Ovary (tissue), 9 donors: ENCODE results near the gene TOMM22. TPM values are rescaled to one million over a fixed set of nuclear protein-coding genes. Genes with fewer than 3 reads are reported as not detected.

Experiments
- DNase-seq, 5 donors: peaks; one replicate each; pipeline ENCODE4 v3.0.0-alpha.2; 2019 to 2020
- H3K27ac ChIP-seq, 2 donors: fragments of 200-600 bp; one replicate each; pipeline versions ENCODE4 v1.5.1 to v1.8.0; 2019 to 2022
- H3K27me3 ChIP-seq: fragments of 200-600 bp; one replicate; pipeline ENCODE4 v1.8.0; 2022
- H3K36me3 ChIP-seq: fragments of 200-600 bp; sonication (generic); one replicate; pipeline ENCODE4 v1.5.1; 2019
- H3K4me1 ChIP-seq: one replicate; pipeline ENCODE4 v1.8.1; 2013; ENCODE audit warnings: mild to moderate bottlenecking, moderate library complexity; ENCODE audit not compliant: insufficient read depth
- H3K4me3 ChIP-seq: fragments of 200-600 bp; sonication (generic); one replicate; pipeline ENCODE4 v1.5.1; 2017
- H3K9me3 ChIP-seq, 2 donors: fragments of 200-600 bp in 1 of 2; sonication (generic) in 1 of 2; one replicate each; pipeline versions ENCODE4 v1.5.1 to v1.8.1; 2013 to 2019; ENCODE audit warnings: mild to moderate bottlenecking in 1 of 2, moderate library complexity in 1 of 2
- CTCF ChIP-seq, 3 donors: fragments of 450-650 bp in 2 of 3; fragments of 200-600 bp in 1 of 3; IDR thresholded peaks; one replicate each; pipeline versions ENCODE4 v1.5.1 to v1.8.0; 2016 to 2022; ENCODE audit warnings: antibody characterized with exemption in 3 of 3, mild to moderate bottlenecking in 1 of 3
- EP300 ChIP-seq: sonication (generic); formaldehyde crosslinking; IDR thresholded peaks from one replicate; pipeline ENCODE4 v1.6.1; 2017; ENCODE audit warnings: antibody characterized with exemption
- POLR2A ChIP-seq: fragments of 450-650 bp; IDR thresholded peaks from one replicate; pipeline ENCODE4 v1.6.1; 2017; ENCODE audit warnings: antibody characterized with exemption, mild to moderate bottlenecking, moderate library complexity
- WGBS, 3 donors: extraction: QIAGEN DNeasy Blood & Tissue Kit in 1 of 3; methylation state at CpG; one replicate each; pipeline versions ENCODE4 v1.1.5 to v1.1.7; 2013 to 2017; 5-methylcytosine and 5-hydroxymethylcytosine counted together
- intact Hi-C, 4 donors: fragments of 100-400 bp; cut with DNase I; formaldehyde crosslinking; loops; one replicate each; pipeline versions ENCODE4 v1.11.0 to v1.15.1; 2022 to 2023
- polyA plus RNA-seq, 2 donors: library from polyadenylated mRNA; stranded (reverse); fragments of 200-250 nt in 1 of 2; fragments of 350-450 nt in 1 of 2; fragmentation: Illumina TruSeq in 1 of 2; extraction: RNeasy Lipid Tissue Mini Kit (QIAGEN cat#74804) in 1 of 2; gene quantifications; one replicate each; pipeline ENCODE4 v1.2.3, GENCODE V29; 2013 to 2014
- total RNA-seq, 7 donors: library from RNA; depleted of rRNA in 2 of 7; stranded (reverse); fragments of >200 nt in 2 of 7; fragmentation: NEBNext Ultra II Directional in 3 of 7; extraction: Animal tissue kit (Norgen Biotek cat#: 25700) in 3 of 7; gene quantifications; one replicate each; pipeline versions ENCODE4 v1.1.0 to v1.2.4, GENCODE V29; 2016 to 2023
- donor health status: DM: no; HTN: no; CAD: no; lungs with moderate emphysema.
- donor health status: DM: no; HTN: no; CAD: no.
- donor health status: Bipolar disorder and iron deficiency.
- donor health status: DM: yes; HTN: yes; CAD: no.
- donor health status: DM: no; HTN: no; CAD: no.
- donor health status: DM: yes; HTN: yes; CAD: no.

Gene TOMM22
- total and polyA plus RNA-seq, 9 donors, result 30.0 to 96.3 (median 57.7) TPM

- H3K4me3 ChIP-seq, result no peak overlapping the region
- no peaks in the 10 kb centered on the region for H3K36me3 ChIP-seq
- no peak for DNase-seq
- no peaks in the 10 kb centered on the region for H3K27me3 ChIP-seq
- no peaks in the 10 kb centered on the region for H3K9me3 ChIP-seq
- TF ChIP-seq CTCF (IDR thresholded peaks at IDR 0.05) (no peak), EP300 (no peak), POLR2A (no peak)
- intact Hi-C loops, result no loop called here
- WGBS, 3 donors, result 83 to 84% (median 83%) methylated on average over 7 of the region's 7 CpGs
- H3K4me1 ChIP-seq, result peaks cover 2% of the 10 kb centered on the region
- no peak overlapping the region for H3K27ac ChIP-seq
Observed at GRCh38 chr22:38721551-38721950, 39.8 kb downstream of the TOMM22 start.

DNA sequence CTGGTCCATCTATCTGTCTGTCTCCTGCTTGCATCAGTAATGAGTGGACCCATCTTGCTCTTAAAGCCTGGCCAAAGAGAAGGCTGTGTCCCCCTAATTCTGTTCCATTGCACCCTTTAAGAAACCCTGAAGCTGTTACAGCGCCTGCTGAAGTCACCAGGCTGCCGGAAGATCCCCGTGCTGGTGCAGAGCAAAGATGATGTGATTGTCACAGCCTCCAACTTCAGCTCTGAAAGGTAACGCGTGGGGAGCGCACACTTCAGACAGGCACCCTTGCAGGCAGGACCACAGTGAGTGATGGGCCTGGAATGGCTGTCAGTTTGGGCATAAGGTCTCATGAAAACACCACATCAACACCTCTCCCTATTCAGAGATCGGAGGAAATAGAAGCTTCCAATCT is 42.4 kb downstream of the TOMM22 start:
- Histone ChIP-seq H3K4me1 (no peaks in the 10 kb centered on the region), H3K27me3 (no peaks in the 10 kb centered on the region), H3K4me3 (no peak overlapping the region), H3K9me3 (no peaks in the 10 kb centered on the region), H3K27ac (no peak overlapping the region), H3K36me3 (no peaks in the 10 kb centered on the region)
- TF ChIP-seq EP300 (no peak), POLR2A (no peak), CTCF (IDR thresholded peaks at IDR 0.05) (no peak)
- WGBS, 3 donors, result 96 to 97% (median 96%) methylated on average over 7 of the region's 7 CpGs
- intact Hi-C loops, result no loop called here
- no peak for DNase-seq

DNA sequence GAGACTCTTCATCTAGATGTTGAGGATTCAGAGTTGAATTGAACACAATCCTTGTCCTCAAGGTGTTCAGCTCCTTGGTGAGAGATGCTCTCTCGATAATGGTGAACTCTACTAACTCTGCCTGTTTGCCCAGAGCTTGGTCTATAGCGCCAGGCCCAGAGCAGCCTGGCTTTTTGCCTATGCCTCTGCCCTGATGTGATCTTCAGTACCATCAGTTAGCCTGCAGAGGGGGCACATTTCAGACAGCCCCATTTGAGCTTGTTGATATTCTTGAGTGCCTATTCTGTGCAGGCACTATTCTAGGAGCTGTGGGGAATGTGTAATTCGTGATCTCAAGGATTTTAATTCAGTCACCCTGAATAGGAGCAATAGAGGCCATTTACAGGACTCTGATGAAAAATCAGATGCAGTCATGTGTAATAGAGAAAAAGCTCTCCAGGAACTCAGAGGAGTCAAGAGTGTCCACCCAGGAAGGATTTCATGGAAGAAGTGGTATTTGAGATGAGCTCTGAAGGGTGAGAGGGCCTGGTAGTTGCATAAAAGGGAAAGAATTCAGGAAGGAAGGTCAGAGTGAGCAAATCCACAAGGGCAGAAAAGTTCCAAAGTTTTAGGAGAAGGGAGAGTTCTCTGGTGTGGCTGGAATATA is 43.3 kb downstream of the TOMM22 start:
- WGBS, 3 donors, result 71 to 88% (median 76%) methylated on average over 3 of the region's 3 CpGs
- no peaks in the 10 kb centered on the region for H3K4me1 ChIP-seq

DNA sequence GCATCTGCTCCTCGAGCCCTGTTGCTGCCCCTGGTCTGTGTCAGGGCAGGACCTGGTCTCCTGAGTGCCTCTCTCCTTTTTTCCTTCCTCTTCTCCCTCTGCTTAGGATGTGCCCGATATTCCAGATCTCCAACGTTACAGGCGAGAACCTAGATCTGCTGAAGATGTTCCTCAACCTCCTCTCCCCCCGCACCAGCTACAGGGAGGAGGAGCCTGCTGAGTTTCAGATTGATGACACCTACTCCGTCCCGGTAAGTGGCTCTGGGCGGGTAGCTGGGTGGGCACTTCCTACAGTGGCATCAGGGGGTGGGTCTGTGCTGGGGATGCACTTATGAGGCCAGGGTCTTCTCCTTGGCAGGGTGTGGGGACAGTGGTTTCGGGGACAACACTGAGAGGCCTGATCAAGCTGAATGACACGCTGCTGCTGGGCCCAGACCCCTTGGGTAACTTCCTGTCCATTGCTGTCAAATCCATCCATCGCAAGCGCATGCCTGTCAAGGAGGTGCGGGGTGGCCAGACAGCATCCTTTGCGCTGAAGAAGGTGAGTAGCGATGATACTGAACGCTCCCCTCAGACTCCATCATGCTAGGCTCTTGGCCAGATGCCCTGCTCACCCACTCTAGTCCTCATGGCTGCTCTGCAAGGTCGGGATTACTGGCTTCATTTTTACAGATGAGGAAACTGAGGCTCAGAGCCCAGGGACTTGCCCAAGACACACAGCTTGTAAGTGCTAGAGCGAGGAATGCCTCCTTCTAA is 44.3 kb downstream of the TOMM22 start:
- H3K4me3 ChIP-seq, result no peak overlapping the region
- WGBS, 3 donors, result 92 to 95% (median 92%) methylated on average over 18 of the region's 18 CpGs
- H3K27ac ChIP-seq, result no peak overlapping the region
- intact Hi-C loops, result no loop called here
- no peaks in the 10 kb centered on the region for H3K36me3 ChIP-seq
- H3K9me3 ChIP-seq, result no peaks in the 10 kb centered on the region
- H3K4me1 ChIP-seq, result no peaks in the 10 kb centered on the region
- TF ChIP-seq EP300 (no peak), POLR2A (no peak), CTCF (IDR thresholded peaks at IDR 0.05) (no peak)
- peak in 3 of 5 donors; percentile 13 to 29 (median 14) for DNase-seq
- H3K27me3 ChIP-seq, result no peaks in the 10 kb centered on the region

More for the DNA sequence above, 43.3 kb downstream of the TOMM22 start:
- TF ChIP-seq POLR2A (no peak), EP300 (no peak)
- Histone ChIP-seq H3K27ac (no peak overlapping the region), H3K36me3 (no peaks in the 10 kb centered on the region), H3K4me3 (no peak overlapping the region), H3K27me3 (no peaks in the 10 kb centered on the region), H3K9me3 (no peaks in the 10 kb centered on the region)
- DNase-seq, result no peak
- intact Hi-C loops, result no loop called here

DNA sequence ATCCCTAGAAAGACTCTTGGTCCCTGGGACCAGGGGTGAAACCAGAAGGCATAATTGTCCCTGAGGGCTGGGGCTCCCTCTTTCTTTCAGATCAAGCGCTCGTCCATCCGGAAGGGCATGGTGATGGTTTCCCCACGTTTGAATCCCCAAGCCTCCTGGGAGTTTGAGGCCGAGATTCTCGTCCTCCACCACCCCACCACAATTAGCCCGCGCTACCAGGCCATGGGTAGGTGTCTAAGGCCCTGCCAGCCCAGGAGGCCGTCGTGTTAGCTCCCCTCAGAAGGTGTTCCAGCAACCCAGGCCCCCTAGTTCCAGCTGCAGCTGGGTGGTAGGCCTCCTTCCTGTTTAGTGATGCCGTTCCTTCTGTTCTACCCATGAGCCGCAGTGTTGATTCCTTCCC is 45.4 kb downstream of the TOMM22 start:
- Histone ChIP-seq H3K36me3 (no peaks in the 10 kb centered on the region), H3K27me3 (no peaks in the 10 kb centered on the region), H3K27ac (no peak overlapping the region), H3K4me1 (peaks cover 2% of the 10 kb centered on the region), H3K9me3 (no peaks in the 10 kb centered on the region), H3K4me3 (no peak overlapping the region)
- 91 to 96% (median 93%) methylated on average over 12 of the region's 12 CpGs for WGBS, 3 donors
- intact Hi-C loops, result no loop called here
- DNase-seq, result peak in 3 of 5 donors; percentile 9 to 30 (median 14)
- no peak for TF ChIP-seq CTCF (IDR thresholded peaks at IDR 0.05)
- no peak for TF ChIP-seq EP300
- no peak for TF ChIP-seq POLR2A
